ENCODE results near the gene DNAH12.
"Not testable (repeated sequence)": the region's sequence is repeated elsewhere in the genome, so short reads cannot be mapped to it uniquely, and the experiment has no call there.

The DNAH12 gene

DNA sequence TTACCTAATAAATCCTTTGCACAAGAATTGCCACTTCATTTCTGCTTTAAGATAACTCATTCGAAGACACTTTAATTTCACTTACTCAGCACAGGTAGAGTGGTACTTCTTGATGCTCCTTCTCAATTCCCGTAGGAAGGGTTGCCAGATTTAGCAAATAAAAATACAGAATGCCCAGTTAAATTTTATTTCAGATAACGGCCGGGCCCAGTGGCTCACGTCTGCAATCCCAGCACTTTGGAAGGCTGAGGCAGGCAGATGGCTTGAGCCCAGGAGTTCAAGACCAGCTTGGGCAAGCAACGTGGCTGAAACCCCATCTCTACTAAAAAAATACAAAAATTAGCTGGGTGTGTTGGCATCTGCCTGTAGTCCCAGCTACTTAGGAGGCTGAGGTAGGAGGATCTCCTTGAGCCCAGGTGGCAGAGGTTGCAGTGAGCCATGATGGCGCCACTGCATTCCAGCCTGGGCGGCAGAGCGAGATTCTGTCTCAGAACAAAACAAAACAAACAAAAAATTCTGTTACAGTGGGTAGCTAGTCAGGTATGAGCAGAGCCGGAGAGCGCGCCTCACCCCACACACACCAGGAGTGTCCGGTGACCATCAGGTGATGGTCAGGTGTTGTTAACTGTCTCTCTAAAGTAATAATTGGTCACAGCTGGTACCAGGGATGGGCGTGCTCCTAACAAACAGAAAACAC, 92.8 kb downstream of the DNAH12 start:
- Histone ChIP-seq H3K27me3 (ENCODE audit: control insufficient read depth, low read length) (peaks cover 5% of the 10 kb centered on the region; the same call in 1 of the 2 replicates), H4K20me1 (ENCODE audit: control insufficient read depth, insufficient read depth, low read depth, low read length) (no peaks in the 10 kb centered on the region), H3K79me2 (ENCODE audit: control insufficient read depth, low read length) (no peaks in the 10 kb centered on the region), H3K4me2 (ENCODE audit: low read length) (no peak overlapping the region), H3F3A (ENCODE audit: control insufficient read depth, insufficient read depth) (no peaks in the 10 kb centered on the region), H3K4me3 (ENCODE audit: low read length) (no peak overlapping the region), H3K9me2 (replicated peaks; ENCODE audit: control insufficient read depth, low read length) (no peaks in the 10 kb centered on the region), H3K9me3 (ENCODE audit: control insufficient read depth, insufficient read depth, low read length) (no peaks in the 10 kb centered on the region), H3K27ac (ENCODE audit: low read depth, low read length) (no peak overlapping the region), H3K36me3 (ENCODE audit: control insufficient read depth, low read length) (no peaks in the 10 kb centered on the region), H3K4me1 (ENCODE audit: control insufficient read depth, low read length) (no peaks in the 10 kb centered on the region)
- TF ChIP-seq, protein P1, sequence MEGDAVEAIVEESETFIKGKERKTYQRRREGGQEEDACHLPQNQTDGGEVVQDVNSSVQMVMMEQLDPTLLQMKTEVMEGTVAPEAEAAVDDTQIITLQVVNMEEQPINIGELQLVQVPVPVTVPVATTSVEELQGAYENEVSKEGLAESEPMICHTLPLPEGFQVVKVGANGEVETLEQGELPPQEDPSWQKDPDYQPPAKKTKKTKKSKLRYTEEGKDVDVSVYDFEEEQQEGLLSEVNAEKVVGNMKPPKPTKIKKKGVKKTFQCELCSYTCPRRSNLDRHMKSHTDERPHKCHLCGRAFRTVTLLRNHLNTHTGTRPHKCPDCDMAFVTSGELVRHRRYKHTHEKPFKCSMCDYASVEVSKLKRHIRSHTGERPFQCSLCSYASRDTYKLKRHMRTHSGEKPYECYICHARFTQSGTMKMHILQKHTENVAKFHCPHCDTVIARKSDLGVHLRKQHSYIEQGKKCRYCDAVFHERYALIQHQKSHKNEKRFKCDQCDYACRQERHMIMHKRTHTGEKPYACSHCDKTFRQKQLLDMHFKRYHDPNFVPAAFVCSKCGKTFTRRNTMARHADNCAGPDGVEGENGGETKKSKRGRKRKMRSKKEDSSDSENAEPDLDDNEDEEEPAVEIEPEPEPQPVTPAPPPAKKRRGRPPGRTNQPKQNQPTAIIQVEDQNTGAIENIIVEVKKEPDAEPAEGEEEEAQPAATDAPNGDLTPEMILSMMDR (IDR thresholded peaks at IDR 0.05; ENCODE audit: low read depth, low read length, poor library complexity, severe bottlenecking) = no peak
- TF ChIP-seq EZH2phosphoT487 (IDR thresholded peaks at IDR 0.05; ENCODE audit: borderline replicate concordance, low read length) = no peak

DNA sequence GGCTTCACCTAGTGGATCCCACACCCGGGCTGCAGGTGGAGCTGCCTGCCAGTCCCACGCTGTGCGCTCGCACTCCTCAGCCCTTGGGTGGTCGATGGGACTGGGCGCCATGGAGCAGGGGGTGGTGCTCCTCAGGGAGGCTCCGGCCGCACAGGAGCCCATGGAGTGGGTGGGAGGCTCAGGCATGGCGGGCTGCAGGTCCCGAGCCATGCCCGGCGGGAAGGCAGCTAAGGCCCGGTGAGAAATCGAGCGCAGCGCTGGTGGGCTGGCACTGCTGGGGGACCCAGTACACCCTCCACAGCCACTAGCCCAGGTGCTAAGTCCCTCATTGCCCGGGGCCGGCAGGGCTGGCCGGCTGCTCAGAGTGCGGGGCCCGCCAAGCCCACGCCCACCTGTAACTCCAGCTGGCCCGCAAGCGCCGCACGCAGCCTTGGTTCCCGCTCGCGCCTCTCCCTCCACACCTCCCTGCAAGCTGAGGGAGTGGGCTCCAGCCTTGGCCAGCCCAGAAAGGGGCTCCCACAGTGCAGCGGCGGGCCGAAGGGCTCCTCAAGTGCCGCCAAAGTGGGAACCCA, 94.8 kb downstream of the DNAH12 start:
- H3K79me2 ChIP-seq (ENCODE audit: control insufficient read depth, low read length); H3K4me3 ChIP-seq (ENCODE audit: low read length); H3K4me1 ChIP-seq (ENCODE audit: control insufficient read depth, low read length); H3K4me2 ChIP-seq (ENCODE audit: low read length); H3K9me2 ChIP-seq (replicated peaks; ENCODE audit: control insufficient read depth, low read length); H3K9me3 ChIP-seq (ENCODE audit: control insufficient read depth, insufficient read depth, low read length); H3K36me3 ChIP-seq (ENCODE audit: control insufficient read depth, low read length); H4K20me1 ChIP-seq (ENCODE audit: control insufficient read depth, insufficient read depth, low read depth, low read length); H3F3A ChIP-seq (ENCODE audit: control insufficient read depth, insufficient read depth); H3K27ac ChIP-seq (ENCODE audit: low read depth, low read length); H3K27me3 ChIP-seq (ENCODE audit: control insufficient read depth, low read length): not testable (repeated sequence)

DNA sequence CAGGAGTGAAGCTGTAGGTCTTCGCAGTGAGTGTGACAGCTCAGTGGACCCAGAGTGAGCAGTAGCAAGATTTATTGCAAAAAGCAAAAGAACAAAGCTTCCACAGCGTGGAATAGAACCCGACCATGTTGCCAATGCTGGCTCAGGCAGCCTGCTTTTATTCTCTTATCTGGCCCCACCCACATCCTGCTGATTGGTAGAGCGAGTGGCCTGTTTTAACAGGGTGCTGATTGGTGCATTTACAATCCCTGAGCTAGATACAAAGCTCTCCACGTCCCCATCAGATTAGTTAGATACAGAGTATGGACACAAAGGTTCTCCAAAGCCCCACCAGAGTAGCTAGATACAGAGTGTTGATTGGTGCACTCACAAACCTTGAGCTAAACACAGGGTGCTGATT, 95.7 kb downstream of the DNAH12 start:
- H3K4me3 ChIP-seq (ENCODE audit: low read length); H3K9me3 ChIP-seq (ENCODE audit: control insufficient read depth, insufficient read depth, low read length); H3K27me3 ChIP-seq (ENCODE audit: control insufficient read depth, low read length); H3K79me2 ChIP-seq (ENCODE audit: control insufficient read depth, low read length); H3K9me2 ChIP-seq (replicated peaks; ENCODE audit: control insufficient read depth, low read length); H3K4me1 ChIP-seq (ENCODE audit: control insufficient read depth, low read length); H3K36me3 ChIP-seq (ENCODE audit: control insufficient read depth, low read length); H3K4me2 ChIP-seq (ENCODE audit: low read length); H4K20me1 ChIP-seq (ENCODE audit: control insufficient read depth, insufficient read depth, low read depth, low read length); H3K27ac ChIP-seq (ENCODE audit: low read depth, low read length); H3F3A ChIP-seq (ENCODE audit: control insufficient read depth, insufficient read depth): not testable (repeated sequence)

DNA sequence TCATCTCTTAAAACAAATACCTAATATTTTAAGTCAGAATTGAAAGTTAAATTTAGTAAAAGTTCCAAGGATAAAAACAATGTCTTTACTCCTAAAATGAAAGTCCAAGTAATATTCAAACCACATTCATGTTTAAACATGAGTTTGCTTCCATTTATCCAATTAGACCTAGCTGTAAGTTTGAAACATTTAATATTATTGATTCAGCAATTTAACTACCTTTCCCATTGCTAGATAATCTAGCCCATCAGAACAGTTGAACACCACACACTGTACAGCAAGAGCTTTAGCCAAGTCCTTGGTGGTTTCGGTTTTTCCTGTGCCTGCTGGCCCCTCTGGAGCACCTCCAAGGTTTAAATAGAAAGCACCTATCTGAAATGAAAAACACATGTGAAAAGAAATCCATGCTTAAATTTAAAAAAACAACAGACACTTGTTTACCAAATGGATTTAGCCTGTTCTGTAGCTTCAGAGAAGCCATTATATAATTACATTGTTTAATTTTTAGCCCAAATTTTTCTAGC, 97.8 kb downstream of the DNAH12 start:
- Histone ChIP-seq H4K20me1 (ENCODE audit: control insufficient read depth, insufficient read depth, low read depth, low read length) (no peaks in the 10 kb centered on the region), H3K79me2 (ENCODE audit: control insufficient read depth, low read length) (no peaks in the 10 kb centered on the region), H3F3A (ENCODE audit: control insufficient read depth, insufficient read depth) (no peaks in the 10 kb centered on the region), H3K4me1 (ENCODE audit: control insufficient read depth, low read length) (no peaks in the 10 kb centered on the region), H3K27me3 (ENCODE audit: control insufficient read depth, low read length) (0 out of 2 replicates have a peak, but pooled peaks cover 7% of the 10 kb centered on the region), H3K4me2 (ENCODE audit: low read length) (no peak overlapping the region), H3K4me3 (ENCODE audit: low read length) (no peak overlapping the region), H3K36me3 (ENCODE audit: control insufficient read depth, low read length) (no peaks in the 10 kb centered on the region), H3K9me2 (replicated peaks; ENCODE audit: control insufficient read depth, low read length) (no peaks in the 10 kb centered on the region), H3K9me3 (ENCODE audit: control insufficient read depth, insufficient read depth, low read length) (no peaks in the 10 kb centered on the region), H3K27ac (ENCODE audit: low read depth, low read length) (no peak overlapping the region)
- TF ChIP-seq, protein P1 (IDR thresholded peaks at IDR 0.05; ENCODE audit: low read depth, low read length, poor library complexity, severe bottlenecking) = no peak
- TF ChIP-seq EZH2phosphoT487 (IDR thresholded peaks at IDR 0.05; ENCODE audit: borderline replicate concordance, low read length) = no peak

Data from DOHH2 (cell line).